Stimulated activated CD8-positive, alpha-beta memory T cell treated with anti-CD3 and anti-CD28 coated beads, Interleukin-12 subunit alpha, Interleukin-12 subunit beta, amount 100 ng/mL, for 4 hours (primary cell): ENCODE measurements around the gene ARFGAP3.

Experiments
- DNase-seq: peaks from one replicate; pipeline ENCODE4 v3.0.0-alpha.2; 2020; ENCODE audit warnings: low read depth

Gene ARFGAP3

GRCh38 chr22:42863349-42863961 lies 6.4 kb upstream of the ARFGAP3 start:
- DNase-seq = no peak

GRCh38 chr22:42862045-42862734 lies 5.1 kb upstream of the ARFGAP3 start:
- no peak for DNase-seq

GRCh38 chr22:42860968-42861367 lies 3.9 kb upstream of the ARFGAP3 start:
- no peak for DNase-seq

- no peak for DNase-seq
Measured at GRCh38 chr22:42857845-42858481, 890 bp upstream of the ARFGAP3 start.

- peak; percentile 35 for DNase-seq
Measured at GRCh38 chr22:42856179-42856864, 751 bp downstream of the ARFGAP3 start.

- no peak for DNase-seq
Measured at GRCh38 chr22:42855721-42856120, 1.4 kb downstream of the ARFGAP3 start.

- DNase-seq = no peak
Measured at GRCh38 chr22:42855211-42855610, 1.9 kb downstream of the ARFGAP3 start.

GRCh38 chr22:42848941-42849550 lies 8.0 kb downstream of the ARFGAP3 start:
- no peak for DNase-seq

GRCh38 chr22:42847110-42847509 lies 10.0 kb downstream of the ARFGAP3 start:
- no peak for DNase-seq

GRCh38 chr22:42844756-42845155 lies 12.3 kb downstream of the ARFGAP3 start:
- DNase-seq = no peak

- DNase-seq = no peak
Measured at GRCh38 chr22:42842658-42843370, 14.3 kb downstream of the ARFGAP3 start.

GRCh38 chr22:42841444-42841843 lies 15.6 kb downstream of the ARFGAP3 start:
- no peak for DNase-seq

GRCh38 chr22:42837556-42837955 lies 19.5 kb downstream of the ARFGAP3 start:
- DNase-seq = no peak

GRCh38 chr22:42836026-42836425 lies 21.0 kb downstream of the ARFGAP3 start:
- no peak for DNase-seq

GRCh38 chr22:42834177-42834949 lies 22.7 kb downstream of the ARFGAP3 start:
- DNase-seq = no peak

GRCh38 chr22:42833104-42833503 lies 24.0 kb downstream of the ARFGAP3 start:
- DNase-seq = no peak

GRCh38 chr22:42831712-42832111 lies 25.4 kb downstream of the ARFGAP3 start:
- no peak for DNase-seq

GRCh38 chr22:42830161-42830560 lies 26.9 kb downstream of the ARFGAP3 start:
- DNase-seq = no peak

GRCh38 chr22:42829302-42829701 lies 27.8 kb downstream of the ARFGAP3 start:
- no peak for DNase-seq

GRCh38 chr22:42825796-42826195 lies 31.3 kb downstream of the ARFGAP3 start:
- DNase-seq = no peak

GRCh38 chr22:42821386-42821785 lies 35.7 kb downstream of the ARFGAP3 start:
- no peak for DNase-seq
